Fibroblast of skin of left biceps (primary cell): Measurements from ENCODE around the gene PICK1.
"Not testable (repeated sequence)": the region's sequence is repeated elsewhere in the genome, so short reads cannot be mapped to it uniquely, and the experiment has no call there.

Experiments
- DNase-seq, 2 experiments: peaks; one replicate each; pipeline ENCODE4 v3.0.0-alpha.2; 2013; ENCODE audit warnings: low read depth in 2 of 2

Gene PICK1

GRCh38 chr22:38074181-38075104 is 17.2 kb downstream of the PICK1 start:
- no peak for DNase-seq

- DNase-seq = no peak
Measured at GRCh38 chr22:38075105-38075825, 18.1 kb downstream of the PICK1 start.

GRCh38 chr22:38075961-38076360 is 18.8 kb downstream of the PICK1 start:
- DNase-seq = no peak

GRCh38 chr22:38077096-38077495 is 19.9 kb downstream of the PICK1 start:
- DNase-seq = no peak

GRCh38 chr22:38077595-38077994 is 20.4 kb downstream of the PICK1 start:
- no peak for DNase-seq

GRCh38 chr22:38078046-38078840 is 21.0 kb downstream of the PICK1 start:
- DNase-seq = no peak

- not testable (repeated sequence) for DNase-seq
Measured at GRCh38 chr22:38079208-38079607, 22.0 kb downstream of the PICK1 start.

GRCh38 chr22:38079804-38080203 is 22.6 kb downstream of the PICK1 start:
- no peak for DNase-seq

GRCh38 chr22:38080474-38080849 is 23.3 kb downstream of the PICK1 start:
- no peak for DNase-seq

GRCh38 chr22:38080850-38081635 is 23.8 kb downstream of the PICK1 start:
- DNase-seq = no peak

- no peak for DNase-seq
Measured at GRCh38 chr22:38081636-38081940, 24.4 kb downstream of the PICK1 start.

- no peak for DNase-seq
Measured at GRCh38 chr22:38081941-38082828, 25.0 kb downstream of the PICK1 start.

GRCh38 chr22:38082986-38083710 is 25.9 kb downstream of the PICK1 start:
- DNase-seq = no peak

- DNase-seq = no peak
Measured at GRCh38 chr22:38083931-38084631, 26.9 kb downstream of the PICK1 start, which contains the start of gene SLC16A8. SLC16A8 (minus strand) TSS chr22:38084184; CDS start chr22:38082873, 1,311 bp downstream.

- DNase-seq = no peak
Measured at GRCh38 chr22:38085056-38085455, 27.9 kb downstream of the PICK1 start.

GRCh38 chr22:38085501-38085900 is 28.3 kb downstream of the PICK1 start:
- no peak for DNase-seq

- no peak for DNase-seq
Measured at GRCh38 chr22:38086001-38086845, 29.0 kb downstream of the PICK1 start.

- no peak for DNase-seq
Measured at GRCh38 chr22:38086942-38087341, 29.7 kb downstream of the PICK1 start.
